ENCODE data around the gene SEMA4B.

The SEMA4B gene

DNA sequence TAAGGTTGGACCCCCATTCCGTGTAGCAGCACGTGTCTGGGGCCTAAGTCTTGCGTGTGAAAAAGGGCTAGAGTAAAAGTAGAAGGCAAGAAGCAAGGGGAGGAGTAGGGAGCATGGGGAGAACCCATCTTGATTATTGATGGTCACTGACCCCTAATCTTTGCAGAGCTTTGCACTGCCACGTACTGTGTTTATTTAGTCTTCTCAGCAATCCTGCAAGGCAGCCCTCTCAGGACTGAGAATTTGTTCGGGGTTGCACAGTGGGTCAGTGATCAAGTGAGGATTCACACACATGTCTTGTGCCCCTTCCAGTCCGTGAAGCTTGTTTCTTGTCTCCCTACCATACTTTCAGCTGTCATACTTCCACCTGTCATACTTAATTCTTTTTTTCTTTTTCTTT, 7.2 kb downstream of the SEMA4B start:
- DNase-seq = no peak

DNA sequence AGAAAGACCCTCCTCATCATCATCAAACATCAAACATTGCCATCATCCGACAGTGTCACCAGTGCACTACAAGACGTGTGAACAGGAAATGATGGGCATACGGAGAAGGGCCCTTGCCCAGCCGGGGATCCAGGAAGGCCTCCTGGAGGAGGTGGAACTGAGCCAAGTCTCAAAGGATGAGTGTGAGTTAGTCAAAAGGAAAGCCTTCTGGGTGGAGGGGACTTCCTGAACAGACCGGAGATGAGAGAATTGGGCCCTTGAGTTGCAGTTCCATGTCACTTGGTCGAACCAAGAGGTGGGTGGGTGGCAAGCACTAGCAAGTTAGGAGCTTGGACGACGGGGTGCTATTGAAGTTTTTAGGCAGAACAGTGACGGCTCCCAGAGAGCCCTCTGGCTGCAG, 8.5 kb downstream of the SEMA4B start:
- DNase-seq = no peak

DNA sequence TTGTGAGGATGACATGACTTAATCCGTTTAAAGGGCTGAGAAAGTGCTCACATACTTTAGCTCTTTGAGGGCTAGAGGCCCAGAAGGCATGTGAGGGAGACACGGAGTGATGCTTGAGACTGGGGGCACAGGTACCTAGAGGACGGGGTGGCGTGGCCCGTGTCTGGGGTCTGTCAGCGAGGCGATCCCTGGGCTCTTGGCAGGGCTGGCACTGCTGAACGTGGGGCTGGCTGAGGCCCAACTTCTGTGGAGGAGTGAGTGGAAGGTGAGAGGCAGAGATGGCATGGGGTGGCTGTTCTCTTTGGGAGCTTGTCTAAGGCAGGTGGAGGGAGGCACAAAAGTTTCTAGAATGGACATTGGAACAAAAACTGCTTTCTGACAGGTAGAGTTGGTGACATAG, 9.5 kb downstream of the SEMA4B start:
- no peak for DNase-seq

DNA sequence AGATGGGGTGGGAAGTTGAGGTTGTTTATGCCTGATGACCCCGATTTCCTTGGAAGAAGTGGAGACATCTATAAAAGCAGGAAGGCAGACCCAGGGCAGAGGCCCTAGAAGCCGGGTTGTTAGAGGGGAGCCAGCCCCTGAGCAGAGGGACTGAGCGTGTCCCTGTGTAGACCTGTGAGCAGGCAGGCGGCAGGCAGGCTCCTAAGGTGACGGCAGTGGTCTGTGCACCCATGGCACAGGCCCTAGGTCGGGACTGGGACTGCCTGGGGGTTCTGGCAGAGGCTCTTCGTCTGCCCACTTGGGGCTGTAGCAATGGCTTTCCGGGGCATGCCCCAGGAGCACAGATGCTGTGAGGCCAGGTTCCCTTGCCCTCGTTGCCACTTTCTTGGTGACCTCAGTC, 9.9 kb downstream of the SEMA4B start:
- DNase-seq = no peak

DNA sequence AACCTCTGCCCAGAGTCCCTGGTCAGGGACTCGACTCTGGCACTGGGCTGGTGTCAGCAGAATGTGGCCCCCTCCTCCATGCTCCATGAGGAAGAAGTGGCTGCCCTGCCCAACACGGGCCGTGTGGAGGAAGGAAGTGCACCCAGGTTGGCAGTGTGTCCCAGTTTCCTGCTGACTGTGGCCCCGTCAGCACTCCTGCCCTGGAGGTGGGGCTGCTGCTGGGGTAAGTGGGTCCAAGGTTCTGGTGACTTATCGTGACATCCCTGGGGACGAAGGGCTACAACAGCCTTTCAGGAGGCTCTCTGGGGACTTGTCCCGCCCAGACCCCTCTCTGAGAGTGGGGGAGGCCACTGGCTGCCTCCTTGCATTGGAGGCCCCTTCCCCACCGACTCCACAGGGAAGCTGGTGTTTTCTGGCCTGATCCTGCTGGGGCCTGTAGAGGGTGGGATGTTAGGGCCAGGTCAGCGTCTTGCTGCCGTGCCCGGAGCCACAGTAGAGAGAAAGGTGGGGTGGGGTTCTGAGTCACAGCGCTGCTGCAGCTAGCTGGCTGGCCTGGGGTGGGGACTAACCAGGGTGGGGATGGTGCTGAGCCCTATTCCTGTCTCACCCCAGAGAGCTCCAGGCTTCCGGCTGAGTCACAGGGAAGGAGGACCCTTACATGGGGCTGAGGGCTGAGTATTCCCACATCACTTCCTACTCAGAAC, 10.5 kb downstream of the SEMA4B start:
- DNase-seq = no peak

DNA sequence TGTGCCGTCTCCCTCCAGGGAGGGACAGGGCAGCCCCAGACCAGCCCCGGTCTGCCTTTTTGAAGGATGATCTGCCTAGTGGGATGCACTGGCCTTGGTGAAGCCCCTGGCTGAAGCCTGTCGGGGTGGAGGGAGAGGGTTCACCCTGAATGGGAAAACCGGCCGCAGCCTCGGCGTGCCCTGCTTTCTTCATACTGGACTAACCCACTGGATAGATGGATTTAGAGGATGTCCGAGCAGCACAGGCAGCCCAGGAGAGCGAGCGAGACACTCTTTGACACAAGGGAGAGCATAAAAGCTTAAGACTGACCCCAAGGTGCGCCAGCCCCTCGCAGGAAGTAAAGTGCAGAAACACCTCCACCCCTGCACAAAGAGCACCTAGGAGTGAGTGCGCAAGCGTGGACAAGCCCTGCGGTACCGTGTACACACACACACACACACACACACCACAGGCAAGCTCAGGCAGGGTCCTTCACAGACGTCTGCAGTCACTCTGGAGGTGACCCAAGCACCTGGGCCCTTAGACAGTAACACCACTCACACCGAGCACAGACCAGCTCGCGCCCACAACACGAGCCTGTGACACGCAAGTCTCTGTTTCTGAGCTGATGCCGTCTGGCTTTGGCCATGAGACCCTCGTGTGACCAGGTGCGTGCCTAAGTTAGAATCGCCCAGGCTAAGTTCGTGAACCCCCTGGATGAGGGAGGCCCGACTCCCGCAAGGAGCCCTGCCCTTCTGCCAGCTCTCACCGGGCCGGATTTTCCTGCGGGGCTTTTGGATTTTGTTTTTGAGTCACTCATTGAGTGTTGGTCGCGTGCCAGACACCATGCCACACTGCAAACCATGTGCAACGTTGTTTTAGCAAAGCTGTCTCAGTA, 11.3 kb downstream of the SEMA4B start:
- no peak for DNase-seq

DNA sequence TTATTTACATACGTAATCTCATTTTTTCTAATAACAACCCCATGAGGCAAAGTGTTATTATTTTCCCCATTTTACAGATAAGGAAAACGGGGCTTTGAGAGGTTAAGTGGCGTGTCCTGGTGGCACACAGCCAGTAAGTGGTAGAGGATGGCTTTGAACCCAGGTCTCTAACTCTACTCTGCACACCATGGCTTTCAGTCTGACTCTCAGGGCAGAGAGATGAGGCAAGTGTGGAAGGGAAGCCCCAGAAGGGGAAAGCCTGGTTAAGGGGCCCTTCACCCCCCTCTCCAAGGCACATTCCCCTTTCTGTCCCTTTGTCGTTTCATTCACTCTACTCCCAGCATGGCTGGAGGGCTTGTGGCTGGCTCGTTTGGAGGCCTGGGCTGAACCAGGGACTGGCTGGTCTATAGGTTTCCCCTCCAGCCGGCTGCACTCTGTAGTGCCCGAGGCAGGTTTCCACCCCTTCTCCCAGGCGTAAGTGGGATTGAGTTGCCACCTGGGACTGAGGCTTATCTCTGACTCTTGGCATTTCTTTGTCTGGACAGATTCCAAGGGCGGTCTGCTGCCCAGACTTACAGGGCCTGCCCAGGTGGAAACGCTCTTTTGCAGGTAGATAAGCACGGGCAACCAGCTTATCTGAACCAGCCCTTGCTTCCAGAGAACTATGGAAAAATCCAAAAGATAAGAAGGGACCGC, 12.1 kb downstream of the SEMA4B start:
- DNase-seq = no peak

DNA sequence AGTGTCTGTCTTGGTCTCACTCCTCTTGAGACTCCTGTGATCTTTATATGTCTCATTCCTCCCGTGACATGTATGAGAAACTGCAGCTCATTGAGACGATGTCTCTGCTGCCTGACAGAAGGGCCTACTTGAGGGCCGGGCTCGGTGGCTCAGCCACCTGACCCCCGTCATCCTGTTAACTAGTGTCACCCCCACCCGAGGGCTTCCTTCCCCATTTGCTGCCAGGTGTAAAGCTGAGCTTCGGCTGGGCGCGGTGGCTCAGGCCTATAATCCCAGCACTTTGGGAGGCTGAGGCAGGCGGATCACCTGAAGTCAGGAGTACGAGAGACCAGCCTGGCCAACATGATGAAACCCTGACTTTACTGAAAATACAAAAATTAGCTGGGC, 12.7 kb downstream of the SEMA4B start:
- no peak for DNase-seq

DNA sequence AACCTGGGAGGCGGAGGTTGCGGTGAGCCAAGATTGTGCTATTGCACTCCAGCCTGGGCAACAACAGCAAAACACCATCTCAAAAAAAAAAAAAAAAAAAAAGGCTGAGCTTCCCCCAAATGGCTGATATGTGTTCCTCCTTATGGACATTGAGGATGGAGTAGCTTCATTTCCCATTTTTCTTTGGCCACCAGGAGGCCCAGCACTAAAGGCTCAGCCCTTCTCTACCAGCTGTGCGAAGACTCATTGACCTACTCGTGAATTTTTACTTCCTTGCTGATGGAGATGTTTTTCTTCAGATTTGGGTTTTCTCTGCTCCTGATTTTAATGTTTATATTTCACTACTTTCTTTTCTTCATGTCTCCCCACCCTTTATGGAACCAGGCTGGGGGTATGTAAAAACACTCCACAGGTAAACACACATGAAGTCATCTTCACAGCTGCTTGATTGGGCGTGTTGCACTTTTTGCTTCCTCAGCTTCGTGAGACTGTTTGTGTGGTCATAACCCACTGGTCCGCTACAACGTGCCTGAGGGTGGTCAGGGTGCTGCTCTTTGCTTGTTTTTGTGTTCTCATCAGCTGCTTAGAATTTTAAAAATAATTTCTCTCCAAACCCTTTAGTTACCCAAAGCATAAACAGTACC, 13.5 kb downstream of the SEMA4B start:
- DNase-seq = no peak

DNA sequence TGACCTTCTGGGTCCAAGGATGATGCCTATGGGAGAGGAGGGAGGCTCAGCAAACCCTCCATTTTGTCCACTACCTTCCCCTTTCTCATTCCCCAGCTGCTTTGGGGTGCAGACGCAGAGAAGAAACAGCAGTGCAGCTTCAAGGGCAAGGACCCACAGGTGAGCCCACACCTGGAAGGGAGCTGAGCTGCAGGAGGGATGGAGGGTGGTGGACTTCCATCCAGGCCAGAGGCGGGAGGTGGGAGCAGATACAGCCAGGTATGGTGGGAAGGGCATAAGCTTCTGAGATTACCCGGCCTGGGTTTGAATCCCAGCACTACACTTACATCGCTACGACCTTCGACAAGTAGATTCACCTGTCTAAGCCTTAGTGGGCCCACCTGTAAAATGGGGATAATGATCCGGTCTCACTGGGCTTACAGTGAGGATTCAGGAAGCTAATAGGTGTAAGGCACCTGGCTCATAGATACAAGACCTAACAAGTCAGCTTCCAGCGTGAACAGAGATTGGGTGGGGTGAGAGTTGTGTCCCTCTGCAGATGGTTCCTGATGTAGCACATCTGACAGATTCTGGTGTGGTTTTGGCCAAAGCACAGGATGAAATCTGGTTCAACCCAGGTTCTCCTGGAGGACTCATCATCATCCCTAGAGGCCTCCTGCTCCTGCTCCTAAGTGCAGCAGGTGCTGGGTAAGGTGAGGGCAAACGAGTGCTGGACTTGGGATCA, 16.7 kb downstream of the SEMA4B start:
- DNase-seq = no peak

DNA sequence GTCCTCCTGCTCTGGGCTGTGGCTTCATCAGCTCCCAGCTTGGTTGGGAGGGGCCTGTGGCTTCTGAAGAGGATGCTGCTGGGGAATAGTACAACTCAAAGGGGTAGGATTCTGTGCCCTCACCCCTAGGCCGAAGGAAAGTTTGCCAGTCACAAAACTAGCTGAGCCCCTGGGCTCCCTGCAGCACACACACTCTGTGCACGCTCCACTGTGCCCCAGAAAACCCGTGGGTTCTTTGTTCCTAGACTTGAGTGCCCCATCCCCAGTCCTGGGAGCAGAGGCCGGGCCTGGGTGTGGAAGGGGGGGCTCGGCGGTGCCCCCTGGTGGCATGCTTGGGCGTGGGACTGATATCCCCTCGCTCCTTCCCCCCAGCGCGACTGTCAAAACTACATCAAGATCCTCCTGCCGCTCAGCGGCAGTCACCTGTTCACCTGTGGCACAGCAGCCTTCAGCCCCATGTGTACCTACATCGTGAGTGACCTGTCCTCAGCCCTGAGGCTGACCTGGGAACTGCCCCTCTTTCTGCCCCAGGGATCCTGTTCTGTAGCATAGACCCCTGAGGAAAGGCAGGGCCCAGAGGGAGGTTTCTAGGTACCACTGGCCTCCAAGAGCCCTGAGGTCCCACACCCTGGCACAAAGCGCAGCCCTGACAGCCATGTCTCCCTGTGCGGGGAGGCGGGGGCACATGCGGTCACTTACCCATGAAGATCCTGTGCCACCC, 18.5 kb downstream of the SEMA4B start:
- DNase-seq = peak; percentile 41 to 49

DNA sequence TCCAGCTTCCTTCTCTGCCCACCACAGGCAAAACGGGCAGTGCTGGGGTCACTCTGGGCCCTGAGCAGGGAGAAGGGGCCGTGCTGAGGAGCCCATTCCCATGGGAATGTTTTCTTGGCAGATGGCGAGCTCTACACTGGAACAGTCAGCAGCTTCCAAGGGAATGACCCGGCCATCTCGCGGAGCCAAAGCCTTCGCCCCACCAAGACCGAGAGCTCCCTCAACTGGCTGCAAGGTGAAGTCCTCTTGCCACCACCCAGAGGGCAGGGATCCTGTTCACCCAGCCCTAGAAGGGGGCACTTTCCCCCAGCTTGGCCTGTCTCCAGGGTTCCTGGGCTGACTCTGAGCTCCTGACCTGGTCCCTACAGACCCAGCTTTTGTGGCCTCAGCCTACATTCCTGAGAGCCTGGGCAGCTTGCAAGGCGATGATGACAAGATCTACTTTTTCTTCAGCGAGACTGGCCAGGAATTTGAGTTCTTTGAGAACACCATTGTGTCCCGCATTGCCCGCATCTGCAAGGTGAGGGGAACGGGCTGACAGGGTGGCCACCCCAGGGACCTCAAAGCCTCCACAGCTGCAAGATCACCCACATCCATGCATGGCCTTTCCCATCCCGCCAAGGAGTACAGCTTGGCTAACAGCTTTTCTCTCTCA, 20.2 kb downstream of the SEMA4B start:
- no peak for DNase-seq

DNA sequence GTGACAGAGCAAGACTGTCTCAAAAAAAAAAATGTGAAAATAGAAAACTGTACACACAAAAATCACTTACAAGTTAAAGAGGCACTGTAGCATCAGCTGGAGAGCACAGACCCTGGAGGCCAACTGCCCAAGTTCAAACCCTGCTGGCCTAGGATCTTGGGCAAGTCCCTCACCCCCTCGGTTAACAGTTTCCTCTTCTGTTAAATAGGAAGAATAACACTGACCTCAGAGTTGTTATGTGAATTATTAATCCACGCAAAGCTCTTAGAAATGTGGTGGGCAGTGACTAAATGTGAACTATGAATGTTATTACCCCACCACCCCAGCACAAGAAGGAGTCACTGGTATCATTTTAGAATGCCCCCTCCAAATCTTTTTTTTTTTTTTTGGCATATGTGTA, 21.4 kb downstream of the SEMA4B start:
- no peak for DNase-seq

DNA sequence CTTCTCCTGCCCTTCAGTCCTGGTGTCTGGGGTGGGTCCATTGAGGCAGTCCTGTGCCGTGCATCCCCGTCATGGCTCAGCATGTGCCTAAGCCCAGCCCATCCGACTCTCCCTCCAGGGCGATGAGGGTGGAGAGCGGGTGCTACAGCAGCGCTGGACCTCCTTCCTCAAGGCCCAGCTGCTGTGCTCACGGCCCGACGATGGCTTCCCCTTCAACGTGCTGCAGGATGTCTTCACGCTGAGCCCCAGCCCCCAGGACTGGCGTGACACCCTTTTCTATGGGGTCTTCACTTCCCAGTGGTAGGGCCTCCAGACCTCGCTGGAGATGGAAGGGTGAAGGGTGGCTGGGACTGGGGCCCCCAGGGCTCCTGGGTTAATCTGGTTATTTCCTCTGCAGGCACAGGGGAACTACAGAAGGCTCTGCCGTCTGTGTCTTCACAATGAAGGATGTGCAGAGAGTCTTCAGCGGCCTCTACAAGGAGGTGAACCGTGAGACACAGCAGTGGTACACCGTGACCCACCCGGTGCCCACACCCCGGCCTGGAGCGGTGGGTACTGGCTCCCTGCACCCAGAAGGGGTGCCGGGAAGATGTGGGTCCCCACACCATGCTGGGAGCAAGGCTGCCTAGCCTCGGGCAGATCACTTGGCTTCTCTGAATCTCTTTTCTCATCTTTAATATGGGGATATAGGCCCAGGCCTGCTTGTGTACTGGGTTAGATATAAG, 22.5 kb downstream of the SEMA4B start:
- DNase-seq = no peak

DNA sequence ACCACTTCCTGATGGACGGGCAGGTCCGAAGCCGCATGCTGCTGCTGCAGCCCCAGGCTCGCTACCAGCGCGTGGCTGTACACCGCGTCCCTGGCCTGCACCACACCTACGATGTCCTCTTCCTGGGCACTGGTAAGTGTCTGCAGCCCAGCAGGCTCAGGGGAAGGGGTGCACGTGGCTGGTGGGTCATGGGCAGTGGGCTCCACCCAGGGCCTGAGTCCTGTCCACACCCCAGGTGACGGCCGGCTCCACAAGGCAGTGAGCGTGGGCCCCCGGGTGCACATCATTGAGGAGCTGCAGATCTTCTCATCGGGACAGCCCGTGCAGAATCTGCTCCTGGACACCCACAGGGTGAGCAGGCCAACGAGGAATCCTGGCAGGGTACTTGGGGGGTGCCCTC, 23.9 kb downstream of the SEMA4B start:
- DNase-seq = no peak

DNA sequence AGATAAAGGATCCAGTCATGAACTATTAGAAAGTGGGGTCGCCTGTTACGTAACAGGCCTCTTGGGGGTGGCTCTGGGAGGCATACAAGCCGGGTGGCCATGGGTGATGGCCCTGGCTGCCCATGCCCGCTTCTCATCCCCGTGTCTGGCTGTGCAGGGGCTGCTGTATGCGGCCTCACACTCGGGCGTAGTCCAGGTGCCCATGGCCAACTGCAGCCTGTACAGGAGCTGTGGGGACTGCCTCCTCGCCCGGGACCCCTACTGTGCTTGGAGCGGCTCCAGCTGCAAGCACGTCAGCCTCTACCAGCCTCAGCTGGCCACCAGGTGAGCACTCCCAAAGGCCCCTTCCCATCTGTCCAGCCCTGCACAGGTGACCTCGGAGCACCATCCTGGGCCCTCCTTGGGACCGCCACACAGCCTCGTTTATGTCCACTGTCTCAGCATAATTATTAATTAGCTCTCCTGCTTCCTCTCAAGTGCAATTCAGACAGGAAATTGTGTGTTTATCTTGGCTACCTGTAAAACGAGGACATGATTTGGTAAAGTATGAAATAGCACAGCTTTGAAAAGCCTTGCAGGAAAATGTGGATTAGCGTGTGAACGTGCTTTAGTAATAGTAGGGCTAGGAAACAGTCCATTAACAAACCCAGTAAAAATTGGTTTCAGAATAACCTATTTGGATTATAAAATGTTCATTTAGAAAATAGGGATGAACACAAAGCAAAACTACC, 24.5 kb downstream of the SEMA4B start:
- DNase-seq = no peak

DNA sequence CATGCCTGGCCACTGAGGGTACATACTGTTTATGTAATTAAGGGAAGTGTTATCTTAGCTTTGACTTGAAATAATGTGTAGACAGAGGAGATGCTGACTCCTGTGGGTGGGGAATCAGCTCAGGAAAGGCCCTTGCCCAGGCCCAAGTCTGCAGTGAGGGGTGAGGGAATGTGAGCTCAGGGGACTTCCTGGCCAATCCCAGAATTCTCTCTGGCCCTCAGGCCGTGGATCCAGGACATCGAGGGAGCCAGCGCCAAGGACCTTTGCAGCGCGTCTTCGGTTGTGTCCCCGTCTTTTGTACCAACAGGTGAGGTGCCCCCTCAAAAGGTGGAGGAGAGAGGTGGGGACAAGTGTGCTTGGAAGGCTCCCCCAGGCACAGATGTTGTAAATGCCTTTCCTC, 26.2 kb downstream of the SEMA4B start:
- no peak for DNase-seq

DNA sequence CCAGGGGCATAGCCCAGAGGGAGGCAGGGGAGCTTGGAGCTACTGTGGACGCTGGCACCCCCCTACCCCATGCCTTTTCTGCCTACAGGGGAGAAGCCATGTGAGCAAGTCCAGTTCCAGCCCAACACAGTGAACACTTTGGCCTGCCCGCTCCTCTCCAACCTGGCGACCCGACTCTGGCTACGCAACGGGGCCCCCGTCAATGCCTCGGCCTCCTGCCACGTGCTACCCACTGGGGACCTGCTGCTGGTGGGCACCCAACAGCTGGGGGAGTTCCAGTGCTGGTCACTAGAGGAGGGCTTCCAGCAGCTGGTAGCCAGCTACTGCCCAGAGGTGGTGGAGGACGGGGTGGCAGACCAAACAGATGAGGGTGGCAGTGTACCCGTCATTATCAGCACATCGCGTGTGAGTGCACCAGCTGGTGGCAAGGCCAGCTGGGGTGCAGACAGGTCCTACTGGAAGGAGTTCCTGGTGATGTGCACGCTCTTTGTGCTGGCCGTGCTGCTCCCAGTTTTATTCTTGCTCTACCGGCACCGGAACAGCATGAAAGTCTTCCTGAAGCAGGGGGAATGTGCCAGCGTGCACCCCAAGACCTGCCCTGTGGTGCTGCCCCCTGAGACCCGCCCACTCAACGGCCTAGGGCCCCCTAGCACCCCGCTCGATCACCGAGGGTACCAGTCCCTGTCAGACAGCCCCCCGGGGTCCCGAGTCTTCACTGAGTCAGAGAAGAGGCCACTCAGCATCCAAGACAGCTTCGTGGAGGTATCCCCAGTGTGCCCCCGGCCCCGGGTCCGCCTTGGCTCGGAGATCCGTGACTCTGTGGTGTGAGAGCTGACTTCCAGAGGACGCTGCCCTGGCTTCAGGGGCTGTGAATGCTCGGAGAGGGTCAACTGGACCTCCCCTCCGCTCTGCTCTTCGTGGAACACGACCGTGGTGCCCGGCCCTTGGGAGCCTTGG, 27.0 kb downstream of the SEMA4B start:
- DNase-seq = no peak

DNA sequence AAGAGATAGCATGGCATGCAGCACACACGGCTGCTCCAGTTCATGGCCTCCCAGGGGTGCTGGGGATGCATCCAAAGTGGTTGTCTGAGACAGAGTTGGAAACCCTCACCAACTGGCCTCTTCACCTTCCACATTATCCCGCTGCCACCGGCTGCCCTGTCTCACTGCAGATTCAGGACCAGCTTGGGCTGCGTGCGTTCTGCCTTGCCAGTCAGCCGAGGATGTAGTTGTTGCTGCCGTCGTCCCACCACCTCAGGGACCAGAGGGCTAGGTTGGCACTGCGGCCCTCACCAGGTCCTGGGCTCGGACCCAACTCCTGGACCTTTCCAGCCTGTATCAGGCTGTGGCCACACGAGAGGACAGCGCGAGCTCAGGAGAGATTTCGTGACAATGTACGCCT, 27.8 kb downstream of the SEMA4B start:
- DNase-seq = no peak
